ENCODE data around the gene LRIT1.

LRIT1 gene

DNA sequence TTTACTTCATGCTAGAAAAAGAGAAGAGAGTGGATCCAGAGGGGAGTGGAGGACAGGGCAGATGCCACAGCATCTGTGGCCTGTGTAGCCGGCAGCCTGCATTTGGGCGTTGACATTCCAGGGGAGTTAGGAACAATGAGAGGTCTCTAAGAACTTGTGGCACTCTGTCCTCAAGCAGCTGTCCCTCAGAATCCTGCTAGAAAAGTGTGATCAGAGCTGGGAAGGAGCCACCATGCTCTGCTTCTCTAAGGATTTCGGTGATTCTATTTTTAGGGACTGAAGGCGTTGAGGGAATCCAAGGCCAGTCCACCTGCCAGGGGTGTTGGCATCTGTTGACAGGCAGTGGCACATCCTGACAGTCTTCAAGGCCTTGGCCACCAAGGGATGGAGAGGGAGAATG lies 23.6 kb downstream of the LRIT1 start:
- no peak overlapping the region for H3K4me3 ChIP-seq (ENCODE audit: low read depth, low read length)
- TF ChIP-seq, protein P1, sequence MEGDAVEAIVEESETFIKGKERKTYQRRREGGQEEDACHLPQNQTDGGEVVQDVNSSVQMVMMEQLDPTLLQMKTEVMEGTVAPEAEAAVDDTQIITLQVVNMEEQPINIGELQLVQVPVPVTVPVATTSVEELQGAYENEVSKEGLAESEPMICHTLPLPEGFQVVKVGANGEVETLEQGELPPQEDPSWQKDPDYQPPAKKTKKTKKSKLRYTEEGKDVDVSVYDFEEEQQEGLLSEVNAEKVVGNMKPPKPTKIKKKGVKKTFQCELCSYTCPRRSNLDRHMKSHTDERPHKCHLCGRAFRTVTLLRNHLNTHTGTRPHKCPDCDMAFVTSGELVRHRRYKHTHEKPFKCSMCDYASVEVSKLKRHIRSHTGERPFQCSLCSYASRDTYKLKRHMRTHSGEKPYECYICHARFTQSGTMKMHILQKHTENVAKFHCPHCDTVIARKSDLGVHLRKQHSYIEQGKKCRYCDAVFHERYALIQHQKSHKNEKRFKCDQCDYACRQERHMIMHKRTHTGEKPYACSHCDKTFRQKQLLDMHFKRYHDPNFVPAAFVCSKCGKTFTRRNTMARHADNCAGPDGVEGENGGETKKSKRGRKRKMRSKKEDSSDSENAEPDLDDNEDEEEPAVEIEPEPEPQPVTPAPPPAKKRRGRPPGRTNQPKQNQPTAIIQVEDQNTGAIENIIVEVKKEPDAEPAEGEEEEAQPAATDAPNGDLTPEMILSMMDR (IDR thresholded peaks at IDR 0.05; ENCODE audit: low read depth, low read length) = no peak
- in situ Hi-C loops (cut with HindIII; ENCODE audit: low sequenced_read_pairs) = no loop called here
- DNase-seq (ENCODE audit: low read depth, low spot score) = no peak

DNA sequence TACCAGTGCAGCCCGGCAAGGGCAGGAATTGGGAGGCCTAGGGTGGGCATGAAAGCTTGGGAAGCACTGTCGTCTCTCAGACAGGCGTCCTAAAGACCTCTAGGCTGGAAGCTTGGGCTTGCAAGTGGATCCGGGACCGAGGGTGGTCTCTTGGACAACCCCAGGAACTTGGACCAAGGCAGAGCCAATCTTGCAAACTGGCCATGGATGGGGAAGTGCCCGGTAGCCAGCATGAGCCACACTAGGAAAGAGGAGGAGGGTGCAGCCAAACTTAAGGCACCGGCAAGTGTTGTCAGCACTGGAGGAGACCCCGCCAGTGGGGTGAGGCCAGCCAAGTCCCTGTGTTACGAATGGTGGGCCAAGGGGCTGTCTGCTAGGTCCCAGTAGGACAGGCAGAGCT lies 24.5 kb downstream of the LRIT1 start:
- in situ Hi-C loops (cut with HindIII; ENCODE audit: low sequenced_read_pairs) = no loop called here
- no peak for DNase-seq (ENCODE audit: low read depth, low spot score)
- TF ChIP-seq, protein P1 (IDR thresholded peaks at IDR 0.05; ENCODE audit: low read depth, low read length) = no peak
- no peak overlapping the region for H3K4me3 ChIP-seq (ENCODE audit: low read depth, low read length)

DNA sequence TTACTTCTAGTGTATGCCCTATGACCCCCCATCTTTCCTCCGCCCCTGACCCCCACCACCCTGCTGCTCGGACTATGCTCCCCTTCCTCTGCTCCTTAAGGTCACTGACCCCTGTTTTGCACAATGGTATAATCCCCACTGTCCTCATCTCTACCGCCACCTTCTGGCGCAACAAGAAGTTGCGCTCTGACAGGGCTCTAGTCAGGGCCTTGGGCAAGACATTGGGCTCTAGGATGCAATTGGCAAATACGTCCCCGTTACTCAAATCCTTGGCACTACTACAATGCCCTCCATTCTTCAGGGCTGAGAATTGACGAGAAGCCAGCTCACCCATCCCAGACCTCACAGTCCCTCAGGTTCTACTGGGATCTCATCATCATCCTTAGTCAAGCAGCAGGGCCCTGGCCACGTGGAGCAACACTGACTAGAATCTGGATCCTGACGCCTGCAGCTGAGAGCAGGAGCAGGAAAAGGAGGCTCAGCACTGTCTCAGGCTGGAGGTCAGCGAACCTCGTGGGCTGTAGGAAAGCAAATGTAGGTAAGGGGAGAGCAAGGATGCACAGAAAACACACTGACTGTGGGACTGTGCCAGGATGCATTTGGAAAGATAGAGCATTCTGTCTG lies 26.6 kb downstream of the LRIT1 start:
- no peak overlapping the region for H3K4me3 ChIP-seq (ENCODE audit: low read depth, low read length)
- TF ChIP-seq, protein P1 (IDR thresholded peaks at IDR 0.05; ENCODE audit: low read depth, low read length) = peak; percentile 46
- DNase-seq (ENCODE audit: low read depth, low spot score) = no peak
- in situ Hi-C loops (cut with HindIII; ENCODE audit: low sequenced_read_pairs) = no loop called here

DNA sequence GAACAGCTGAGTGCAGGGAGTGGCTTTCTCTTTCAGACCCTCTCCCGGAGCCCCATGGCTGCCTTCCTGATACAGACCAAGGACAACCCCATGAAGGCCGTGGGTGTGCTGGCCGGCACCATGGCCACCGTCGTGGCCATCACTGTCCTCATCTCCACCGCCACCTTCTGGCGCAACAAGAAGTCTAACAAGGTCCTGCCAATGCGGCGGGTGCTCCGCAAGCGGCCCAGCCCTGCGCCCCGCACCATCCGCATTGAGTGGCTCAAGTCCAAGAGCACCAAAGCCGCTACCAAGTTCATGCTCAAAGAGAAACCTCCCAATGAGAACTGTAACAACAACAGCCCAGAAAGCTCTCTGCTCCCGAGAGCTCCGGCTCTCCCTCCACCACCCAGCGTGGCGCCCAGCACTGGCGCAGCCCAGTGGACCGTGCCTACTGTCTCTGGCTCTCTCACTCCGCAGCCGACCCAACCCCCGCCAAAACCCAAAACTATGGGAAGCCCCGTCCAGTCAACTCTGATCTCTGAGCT lies 27.2 kb downstream of the LRIT1 start:
- no peak for DNase-seq (ENCODE audit: low read depth, low spot score)
- TF ChIP-seq, protein P1 (IDR thresholded peaks at IDR 0.05; ENCODE audit: low read depth, low read length) = no peak
- in situ Hi-C loops (cut with HindIII; ENCODE audit: low sequenced_read_pairs) = no loop called here
- no peak overlapping the region for H3K4me3 ChIP-seq (ENCODE audit: low read depth, low read length)

DNA sequence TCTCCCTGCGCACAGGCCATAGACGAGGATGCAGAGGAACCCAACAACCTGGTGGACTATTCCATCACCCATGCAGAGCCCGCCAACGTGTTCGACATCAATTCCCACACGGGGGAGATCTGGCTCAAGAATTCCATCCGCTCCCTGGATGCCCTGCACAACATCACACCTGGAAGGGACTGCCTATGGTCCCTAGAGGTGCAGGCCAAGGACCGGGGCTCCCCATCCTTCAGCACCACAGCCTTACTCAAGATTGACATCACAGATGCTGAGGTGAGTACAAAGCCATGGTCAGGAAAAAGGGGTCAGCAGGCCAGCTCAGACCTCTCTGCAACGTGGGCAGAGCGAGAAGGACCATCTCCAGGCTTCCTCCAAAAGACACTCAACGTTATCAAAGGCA lies 28.3 kb downstream of the LRIT1 start:
- no peak for DNase-seq (ENCODE audit: low read depth, low spot score)
- no peak overlapping the region for H3K4me3 ChIP-seq (ENCODE audit: low read depth, low read length)
- in situ Hi-C loops (cut with HindIII; ENCODE audit: low sequenced_read_pairs) = no loop called here
- TF ChIP-seq, protein P1 (IDR thresholded peaks at IDR 0.05; ENCODE audit: low read depth, low read length) = no peak

DNA sequence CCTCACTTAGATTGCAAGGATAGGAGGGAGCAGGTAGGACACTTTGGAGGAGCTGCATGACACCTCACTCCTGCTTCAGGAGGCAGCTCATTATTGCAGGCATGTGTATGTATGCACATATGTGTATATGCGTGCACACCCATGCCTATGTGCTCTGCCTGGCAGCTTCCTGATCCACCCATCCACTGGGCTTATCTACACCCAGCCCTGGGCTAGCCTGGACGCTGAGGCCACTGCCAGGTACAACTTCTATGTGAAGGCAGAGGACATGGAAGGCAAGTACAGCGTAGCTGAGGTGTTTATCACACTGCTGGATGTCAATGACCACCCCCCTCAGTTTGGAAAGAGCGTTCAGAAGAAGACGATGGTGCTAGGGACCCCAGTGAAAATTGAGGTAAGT lies 29.3 kb downstream of the LRIT1 start:
- TF ChIP-seq, protein P1 (IDR thresholded peaks at IDR 0.05; ENCODE audit: low read depth, low read length) = no peak
- in situ Hi-C loops (cut with HindIII; ENCODE audit: low sequenced_read_pairs) = no loop called here
- no peak overlapping the region for H3K4me3 ChIP-seq (ENCODE audit: low read depth, low read length)
- no peak for DNase-seq (ENCODE audit: low read depth, low spot score)
